ENCODE data around the gene RFESD.
"Not testable (repeated sequence)": the region's sequence is repeated elsewhere in the genome, so short reads cannot be mapped to it uniquely, and the experiment has no call there.

RFESD gene

GRCh38 chr5:95630394-95630917 is 16.1 kb upstream of the RFESD start:
- DNase-seq = no peak

- no peak for DNase-seq
Observed at GRCh38 chr5:95631255-95631958, 15.2 kb upstream of the RFESD start.

GRCh38 chr5:95631991-95632675 is 14.4 kb upstream of the RFESD start:
- no peak for DNase-seq

- DNase-seq = not testable (repeated sequence)
Observed at GRCh38 chr5:95632942-95633341, 13.6 kb upstream of the RFESD start.

GRCh38 chr5:95633671-95634070 is 12.9 kb upstream of the RFESD start:
- no peak for DNase-seq

GRCh38 chr5:95634081-95634480 is 12.5 kb upstream of the RFESD start:
- DNase-seq = no peak

- DNase-seq = no peak
Observed at GRCh38 chr5:95638632-95639031, 7.9 kb upstream of the RFESD start.

GRCh38 chr5:95641741-95642220 is 4.8 kb upstream of the RFESD start:
- DNase-seq = no peak

GRCh38 chr5:95643152-95643551 is 3.4 kb upstream of the RFESD start:
- DNase-seq = no peak

- peak; percentile 15 to 58 (median 26) for DNase-seq
Observed at GRCh38 chr5:95644351-95645042, 2.1 kb upstream of the RFESD start.

- DNase-seq = not testable (repeated sequence)
Observed at GRCh38 chr5:95646226-95646568, 380 bp upstream of the RFESD start.

GRCh38 chr5:95647886-95648860 is 1.6 kb downstream of the RFESD start:
- peak in 1 of 3 experiments; percentile 19 for DNase-seq

- no peak for DNase-seq
Observed at GRCh38 chr5:95649274-95649673, 2.7 kb downstream of the RFESD start.

GRCh38 chr5:95649842-95650620 is 3.5 kb downstream of the RFESD start:
- DNase-seq = no peak

GRCh38 chr5:95652849-95653248 is 6.3 kb downstream of the RFESD start:
- DNase-seq = no peak

- no peak for DNase-seq
Observed at GRCh38 chr5:95654196-95654595, 7.6 kb downstream of the RFESD start.

- no peak for DNase-seq
Observed at GRCh38 chr5:95655575-95655974, 9.0 kb downstream of the RFESD start.

GRCh38 chr5:95660060-95660459 is 13.5 kb downstream of the RFESD start:
- DNase-seq = no peak

GRCh38 chr5:95662946-95663345 is 16.4 kb downstream of the RFESD start:
- no peak for DNase-seq

- peak in 2 of 3 experiments; percentile 34 to 45 for DNase-seq
Observed at GRCh38 chr5:95664204-95664786, 17.7 kb downstream of the RFESD start.

GRCh38 chr5:95667061-95667618 is 20.6 kb downstream of the RFESD start:
- no peak for DNase-seq

Measured in NCI-H1417 (cell line).